ENCODE measurements around the gene GCM1.

Gene GCM1

GRCh38 chr6:53175027-53175426, 26.4 kb upstream of the GCM1 start:
- peaks cover 2% of the 10 kb centered on the region; the same call in 1 of the 2 replicates for H3K4me1 ChIP-seq (ENCODE audit: control insufficient read depth, insufficient read depth, low read length)
- ChIA-PET POLR2A (no interaction called here), CTCF (interaction anchor here (0.6 to 10.0 kb wide), 7 partner anchors 169 to 475 kb away, joined by 3 to 177 read pairs (median 4); no protein-coding TSS in a partner anchor)
- H3K4me3 ChIP-seq (ENCODE audit: low read depth, low read length): no peak overlapping the region
- no peak overlapping the region for H3K27ac ChIP-seq (ENCODE audit: extremely low read depth, low read depth, low read length)
- no peak for TF ChIP-seq ZNF433 (tag by site-specific recombination; IDR thresholded peaks at IDR 0.05; ENCODE audit: low read depth)
- no peak for TF ChIP-seq ZNF629 (tag by site-specific recombination; IDR thresholded peaks at IDR 0.05)
- TF ChIP-seq ZNF645 (tag by site-specific recombination; IDR thresholded peaks at IDR 0.05): no peak
- TF ChIP-seq ZBTB49 (tag by site-specific recombination; IDR thresholded peaks at IDR 0.05; ENCODE audit: low read depth): no peak
- H3K9me3 ChIP-seq (ENCODE audit: control insufficient read depth, insufficient read depth, low read depth, low read length): no peaks in the 10 kb centered on the region
- H3K36me3 ChIP-seq (ENCODE audit: control insufficient read depth in 2 of 2, insufficient read depth in 1 of 2, low read length in 2 of 2): no peaks in the 10 kb centered on the region

GRCh38 chr6:53172468-53172803, 23.8 kb upstream of the GCM1 start:
- ChIA-PET POLR2A (interaction anchor here (1.3 kb wide), 1 partner anchor 176 kb away, joined by 3 read pairs; no protein-coding TSS in a partner anchor), CTCF (interaction anchor here (0.6 to 10.0 kb wide), 64 partner anchors 8 to 765 kb away, joined by 3 to 177 read pairs (median 4); no protein-coding TSS in a partner anchor)
- TF ChIP-seq ZNF211 (tag by site-specific recombination; IDR thresholded peaks at IDR 0.05; ENCODE audit: low read depth) (no peak), MZF1 (tag by site-specific recombination; IDR thresholded peaks at IDR 0.05; ENCODE audit: borderline replicate concordance) (no peak), REST (tag by site-specific recombination; IDR thresholded peaks at IDR 0.05) (no peak), ZFP41 (tag by site-specific recombination; IDR thresholded peaks at IDR 0.05; ENCODE audit: borderline replicate concordance) (no peak), PBX3 (CRISPR knock-in tag; IDR thresholded peaks at IDR 0.05) (no peak), ZNF391 (tag by site-specific recombination; IDR thresholded peaks at IDR 0.05; ENCODE audit: borderline replicate concordance, low read depth) (no peak), SALL2 (tag by site-specific recombination; IDR thresholded peaks at IDR 0.05; ENCODE audit: borderline replicate concordance) (no peak), ZNF433 (tag by site-specific recombination; IDR thresholded peaks at IDR 0.05; ENCODE audit: low read depth) (no peak), BCL6B (tag by site-specific recombination; IDR thresholded peaks at IDR 0.05) (no peak), ZNF202 (tag by site-specific recombination; IDR thresholded peaks at IDR 0.05; ENCODE audit: borderline replicate concordance) (no peak), ZEB2 (tag by site-specific recombination; IDR thresholded peaks at IDR 0.05) (no peak), ZBTB44 (tag by site-specific recombination; IDR thresholded peaks at IDR 0.05) (no peak), ZNF707 (tag by site-specific recombination; IDR thresholded peaks at IDR 0.05) (no peak), PATZ1 (tag by site-specific recombination; IDR thresholded peaks at IDR 0.05) (no peak), ZNF416 (tag by site-specific recombination; IDR thresholded peaks at IDR 0.05) (no peak)
- Histone ChIP-seq H3K27ac (ENCODE audit: extremely low read depth, low read depth, low read length) (no peak overlapping the region), H3K36me3 (ENCODE audit: control insufficient read depth in 2 of 2, insufficient read depth in 1 of 2, low read length in 2 of 2) (no peaks in the 10 kb centered on the region), H3K9me3 (ENCODE audit: control insufficient read depth, insufficient read depth, low read depth, low read length) (no peaks in the 10 kb centered on the region), H3K4me3 (ENCODE audit: low read depth, low read length) (no peak overlapping the region), H3K4me1 (ENCODE audit: control insufficient read depth, insufficient read depth, low read length) (no peaks in the 10 kb centered on the region)

All from HEK293 (cell line).